Tibial nerve (tissue), 3 donors: ENCODE measurements around the gene MED17.

ENCODE experiments used
- CTCF ChIP-seq, 5 experiments: fragments of 200-600 bp in 3 of 5; fragments of 450-650 bp in 2 of 5; sonication (generic) in 3 of 5; IDR thresholded peaks; one replicate each; pipeline ENCODE4 v1.5.1; 2016 to 2019; ENCODE audit warnings: antibody characterized with exemption in 5 of 5, mild to moderate bottlenecking in 3 of 5, moderate library complexity in 2 of 5
- POLR2A ChIP-seq, 2 donors: fragments of 450-650 bp; IDR thresholded peaks; one replicate each; pipeline ENCODE4 v1.6.1; 2017; ENCODE audit warnings: antibody characterized with exemption in 2 of 2, mild to moderate bottlenecking in 2 of 2, moderate library complexity in 2 of 2

DNA sequence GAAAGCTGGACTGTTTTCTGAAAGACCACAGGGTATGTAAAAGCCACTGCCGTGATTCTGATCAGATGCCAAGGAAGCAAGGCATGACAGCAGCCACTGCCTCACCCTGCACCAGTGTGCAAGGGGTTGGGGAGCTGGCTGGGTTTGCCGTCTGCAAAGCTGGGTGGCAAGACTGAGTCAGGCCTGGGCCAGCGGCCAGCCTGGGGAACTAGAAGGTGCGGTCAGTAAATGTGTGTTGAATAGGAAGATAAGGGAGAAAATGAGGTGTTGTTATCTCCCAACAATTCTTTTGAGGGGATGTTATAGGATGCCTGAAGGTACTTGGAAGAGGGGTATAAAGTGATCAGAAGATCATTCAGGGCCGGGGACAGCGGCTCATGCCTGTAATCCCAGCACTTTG, 58.4 kb downstream of the MED17 start:
- no peak for TF ChIP-seq CTCF (IDR thresholded peaks at IDR 0.05)
- TF ChIP-seq POLR2A (IDR thresholded peaks at IDR 0.05), result no peak
